Hepatocyte (in vitro differentiated cells): ENCODE measurements around the gene MYH7B. TPM values are rescaled to one million over a fixed set of nuclear protein-coding genes. Genes with fewer than 3 reads are reported as not detected.

Experiments used
- DNase-seq: peaks from one replicate; pipeline ENCODE4 v3.0.0-alpha.2; 2016; ENCODE audit warnings: low spot score
- H2AFZ ChIP-seq: fragments of 200-600 bp; sonication (generic); 2 replicates; pipeline ENCODE4 v1.6.0; 2016; ENCODE audit warnings: antibody characterized with exemption, mild to moderate bottlenecking
- H3K27ac ChIP-seq: fragments of 200-600 bp; sonication (generic); 2 replicates; pipeline ENCODE4 v1.5.1; 2016; ENCODE audit warnings: mild to moderate bottlenecking
- H3K27me3 ChIP-seq: fragments of 200-600 bp; sonication (generic); 2 replicates; pipeline ENCODE4 v1.6.1; 2016
- H3K36me3 ChIP-seq: fragments of 200-600 bp; sonication (generic); replicated peaks from 2 replicates; pipeline ENCODE4 v1.5.1; 2016; ENCODE audit warnings: low read depth; ENCODE audit not compliant: insufficient read depth
- H3K4me1 ChIP-seq: fragments of 200-600 bp; sonication (generic); 2 replicates; pipeline ENCODE4 v1.5.1; 2016; ENCODE audit warnings: mild to moderate bottlenecking, moderate library complexity; ENCODE audit not compliant: insufficient read depth
- H3K4me2 ChIP-seq: fragments of 200-600 bp; sonication (generic); 2 replicates; pipeline ENCODE4 v1.6.0; 2016
- H3K4me3 ChIP-seq: fragments of 200-600 bp; sonication (generic); 2 replicates; pipeline ENCODE4 v1.5.1; 2016; ENCODE audit warnings: mild to moderate bottlenecking
- H3K79me2 ChIP-seq: fragments of 200-600 bp; sonication (generic); 2 replicates; pipeline ENCODE4 v1.6.0; 2017; ENCODE audit warnings: mild to moderate bottlenecking
- H3K9me2 ChIP-seq: fragments of 200-600 bp; sonication (generic); replicated peaks from 2 replicates; pipeline ENCODE4 v1.6.0; 2017; ENCODE audit warnings: mild to moderate bottlenecking; ENCODE audit not compliant: insufficient read depth
- H3K9me3 ChIP-seq: fragments of 200-600 bp; sonication (generic); 2 replicates; pipeline ENCODE4 v1.5.1; 2016; ENCODE audit warnings: low read depth, mild to moderate bottlenecking
- H4K20me1 ChIP-seq: fragments of 200-600 bp; sonication (generic); 2 replicates; pipeline ENCODE4 v1.6.0; 2016; ENCODE audit warnings: mild to moderate bottlenecking; ENCODE audit not compliant: insufficient read depth, poor library complexity, severe bottlenecking
- EZH2 ChIP-seq: fragments of 200-600 bp; sonication (generic); IDR thresholded peaks from 2 replicates; pipeline ENCODE4 v1.6.1; 2016; ENCODE audit warnings: antibody characterized with exemption, mild to moderate bottlenecking, borderline replicate concordance
- EZH2phosphoT487 ChIP-seq: fragments of 200-600 bp; sonication (generic); IDR thresholded peaks from one replicate; pipeline ENCODE4 v1.6.1; 2018; ENCODE audit warnings: antibody characterized with exemption, mild to moderate bottlenecking, low read depth, moderate library complexity; ENCODE audit not compliant: unreplicated experiment, severe bottlenecking
- WGBS: methylation state at CpG from one replicate; pipeline ENCODE4 v1.1.6; 2016; ENCODE audit warnings: low lambda C conversion rate; ENCODE audit errors: missing lambda C conversion rate; 5-methylcytosine and 5-hydroxymethylcytosine counted together
- polyA plus RNA-seq: library from polyadenylated mRNA; unstranded; fragments of >200 nt; fragmentation: Nextera tagmentation; extraction: Ambion mirVana; gene quantifications from 2 replicates; pipeline ENCODE4 v1.2.1, GENCODE V29; 2016
- total RNA-seq: library from RNA; depleted of rRNA; stranded (reverse); fragments of >200 nt; gene quantifications from 2 replicates; pipeline ENCODE4 v1.2.3, GENCODE V29; 2014
- TF ChIP-seq, protein P1 (sequence below): fragments of 200-600 bp; sonication (generic); IDR thresholded peaks from 2 replicates; pipeline ENCODE4 v1.5.1; 2016; ENCODE audit warnings: antibody characterized with exemption, mild to moderate bottlenecking; ENCODE audit not compliant: poor library complexity

MYH7B gene
- total and polyA plus RNA-seq, 2 experiments from 2014 or later, result 0.07 to 0.42 TPM

DNA sequence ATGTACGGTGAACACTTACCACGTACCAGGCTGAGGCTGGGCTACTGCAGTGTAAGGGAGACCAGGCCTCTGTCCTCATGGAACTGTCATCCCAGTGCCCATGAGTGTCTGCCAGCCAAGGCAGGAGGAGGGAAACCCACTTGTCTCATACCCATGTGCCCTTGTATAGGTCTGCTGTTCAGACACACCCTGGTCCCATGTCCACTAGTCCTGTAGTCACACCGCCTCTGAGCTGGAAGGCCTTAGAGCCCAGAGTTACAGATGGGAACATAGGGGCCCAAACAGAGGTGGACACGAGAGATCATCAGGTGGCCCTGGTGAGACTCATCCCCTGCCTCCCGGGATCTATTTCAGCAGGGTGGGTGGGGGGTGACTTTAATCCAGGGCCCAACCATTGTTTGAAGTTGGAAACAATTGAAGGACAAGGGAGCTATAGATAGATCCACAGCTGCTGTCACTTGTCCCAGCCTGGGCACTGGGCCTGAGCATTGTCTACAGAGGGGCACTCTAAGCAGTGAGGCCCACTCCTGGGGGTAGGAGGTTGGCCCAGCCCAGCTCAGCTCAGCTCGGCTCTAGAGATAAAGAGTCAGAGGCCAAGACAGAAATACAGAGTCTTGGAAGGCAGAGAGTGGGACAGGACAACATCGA, 14.6 kb downstream of the MYH7B start:
- Histone ChIP-seq H3K27ac (no peak overlapping the region), H3K4me1 (no peaks in the 10 kb centered on the region), H3K4me3 (no peak overlapping the region), H3K79me2 (no peaks in the 10 kb centered on the region), H3K36me3 (no peaks in the 10 kb centered on the region), H3K9me2 (no peaks in the 10 kb centered on the region), H3K9me3 (no peaks in the 10 kb centered on the region), H4K20me1 (no peaks in the 10 kb centered on the region), H3K27me3 (no peaks in the 10 kb centered on the region), H3K4me2 (no peak overlapping the region), H2AFZ (no peak overlapping the region)
- TF ChIP-seq, protein P1, sequence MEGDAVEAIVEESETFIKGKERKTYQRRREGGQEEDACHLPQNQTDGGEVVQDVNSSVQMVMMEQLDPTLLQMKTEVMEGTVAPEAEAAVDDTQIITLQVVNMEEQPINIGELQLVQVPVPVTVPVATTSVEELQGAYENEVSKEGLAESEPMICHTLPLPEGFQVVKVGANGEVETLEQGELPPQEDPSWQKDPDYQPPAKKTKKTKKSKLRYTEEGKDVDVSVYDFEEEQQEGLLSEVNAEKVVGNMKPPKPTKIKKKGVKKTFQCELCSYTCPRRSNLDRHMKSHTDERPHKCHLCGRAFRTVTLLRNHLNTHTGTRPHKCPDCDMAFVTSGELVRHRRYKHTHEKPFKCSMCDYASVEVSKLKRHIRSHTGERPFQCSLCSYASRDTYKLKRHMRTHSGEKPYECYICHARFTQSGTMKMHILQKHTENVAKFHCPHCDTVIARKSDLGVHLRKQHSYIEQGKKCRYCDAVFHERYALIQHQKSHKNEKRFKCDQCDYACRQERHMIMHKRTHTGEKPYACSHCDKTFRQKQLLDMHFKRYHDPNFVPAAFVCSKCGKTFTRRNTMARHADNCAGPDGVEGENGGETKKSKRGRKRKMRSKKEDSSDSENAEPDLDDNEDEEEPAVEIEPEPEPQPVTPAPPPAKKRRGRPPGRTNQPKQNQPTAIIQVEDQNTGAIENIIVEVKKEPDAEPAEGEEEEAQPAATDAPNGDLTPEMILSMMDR, result no peak
- no peak for TF ChIP-seq EZH2phosphoT487
- TF ChIP-seq EZH2, result no peak
- DNase-seq, result no peak
- WGBS, result 94% methylated on average over 7 of the region's 7 CpGs

DNA sequence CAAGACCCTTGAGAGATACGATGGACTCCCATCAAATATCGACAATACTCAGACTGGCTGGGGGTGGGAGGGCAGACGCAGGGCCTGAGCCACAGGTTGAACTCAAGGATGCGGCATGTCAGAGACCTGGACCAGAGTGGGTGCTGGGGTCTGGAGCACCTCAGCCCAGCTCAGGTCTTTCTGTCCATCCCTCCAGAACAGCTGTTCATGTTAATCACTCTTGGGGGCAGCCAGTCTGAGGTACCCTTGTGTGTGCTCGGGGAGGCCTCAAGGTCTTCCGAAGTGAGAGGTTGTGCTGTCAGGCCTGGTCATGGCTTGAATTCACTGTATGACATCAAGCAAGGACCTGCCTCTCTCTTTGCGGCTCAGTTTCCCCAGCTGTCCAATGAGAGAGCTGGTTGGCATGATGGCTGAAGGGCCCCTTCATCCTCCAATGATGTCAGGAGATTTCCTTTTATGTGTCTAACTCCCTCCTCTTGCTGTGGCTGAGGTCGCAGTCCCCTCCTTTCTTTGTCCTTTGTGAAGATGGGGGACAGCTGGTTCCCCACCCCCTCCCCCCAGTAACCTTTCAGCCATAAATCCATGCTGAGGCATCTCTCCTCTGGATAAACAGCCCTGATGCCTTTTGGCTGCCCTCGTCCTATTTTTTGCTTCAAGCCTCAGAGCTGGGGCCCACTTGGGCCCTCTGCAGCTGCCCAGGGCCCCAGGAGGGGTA, 15.3 kb downstream of the MYH7B start:
- 92% methylated on average over 9 of the region's 9 CpGs for WGBS
- H3K79me2 ChIP-seq, result no peaks in the 10 kb centered on the region
- no peaks in the 10 kb centered on the region for H3K4me1 ChIP-seq
- no peaks in the 10 kb centered on the region for H3K9me2 ChIP-seq
- DNase-seq, result no peak
- no peak overlapping the region for H3K27ac ChIP-seq
- TF ChIP-seq, protein P1, result no peak
- TF ChIP-seq EZH2phosphoT487, result no peak
- TF ChIP-seq EZH2, result no peak
- H3K9me3 ChIP-seq, result no peaks in the 10 kb centered on the region
- no peak overlapping the region for H3K4me3 ChIP-seq
- H3K36me3 ChIP-seq, result no peaks in the 10 kb centered on the region
- no peaks in the 10 kb centered on the region for H3K27me3 ChIP-seq
- H3K4me2 ChIP-seq, result no peak overlapping the region
- no peak overlapping the region for H2AFZ ChIP-seq
- no peaks in the 10 kb centered on the region for H4K20me1 ChIP-seq

DNA sequence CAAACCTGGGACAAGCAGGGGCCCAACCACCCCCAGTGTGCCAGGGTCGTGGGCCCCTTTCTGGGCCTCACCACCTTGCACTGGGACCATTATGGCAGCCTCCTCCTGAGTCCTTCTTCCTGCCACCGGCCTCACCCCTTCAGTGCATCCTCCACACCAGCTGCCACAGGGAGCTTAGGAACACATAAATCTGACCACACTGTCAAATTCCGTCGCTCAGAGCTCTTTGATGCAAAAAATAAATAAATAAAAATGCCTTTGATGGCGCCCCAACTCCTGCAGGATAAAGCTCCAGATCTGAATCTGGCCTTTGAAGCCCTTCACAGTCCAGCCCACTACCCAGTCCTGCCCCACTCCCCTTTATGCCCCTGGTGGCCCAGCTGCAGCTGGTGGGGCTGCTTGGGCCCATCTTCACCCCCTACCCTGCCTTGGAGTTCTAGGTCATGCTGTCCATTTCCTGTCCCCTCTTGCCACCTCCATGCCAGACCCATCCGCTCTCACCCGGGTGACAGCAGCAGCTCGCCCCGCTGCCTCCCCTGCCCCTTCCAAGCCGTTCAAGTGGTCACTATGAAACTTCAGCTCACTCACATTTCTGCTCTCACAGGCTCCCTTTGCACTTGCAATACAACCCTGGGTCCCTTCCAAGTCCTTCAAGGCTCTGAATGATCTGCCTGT, 16.0 kb downstream of the MYH7B start:
- Histone ChIP-seq H4K20me1 (no peaks in the 10 kb centered on the region), H3K36me3 (no peaks in the 10 kb centered on the region), H3K79me2 (no peaks in the 10 kb centered on the region), H3K9me3 (no peaks in the 10 kb centered on the region), H2AFZ (no peak overlapping the region), H3K4me2 (no peak overlapping the region), H3K27me3 (no peaks in the 10 kb centered on the region), H3K4me1 (no peaks in the 10 kb centered on the region), H3K4me3 (no peak overlapping the region), H3K9me2 (no peaks in the 10 kb centered on the region), H3K27ac (no peak overlapping the region)
- TF ChIP-seq EZH2 (no peak), EZH2phosphoT487 (no peak)
- TF ChIP-seq, protein P1, result no peak
- no peak for DNase-seq
- 84% methylated on average over 10 of the region's 10 CpGs for WGBS
